A673 (cell line): ENCODE data around the gene SYNC. TPM values are rescaled to one million over a fixed set of nuclear protein-coding genes. Genes with fewer than 3 reads are reported as not detected.

Experiments used
- BruUV-seq: library from RNA; stranded (reverse); fragments of 400-500 nt; replicated peaks from 2 replicates; lab custom pipeline; 2021; lab: Mats Ljungman, UMichigan
- CTCF ChIA-PET: fragments of 300-600 bp; sonication (Branson Sonifier 250); formaldehyde crosslinking; loops from one replicate; lab custom pipeline; 2022; ENCODE audit warnings: antibody characterized with exemption; lab: Charles Lee
- POLR2A ChIA-PET: fragments of 300-600 bp; sonication (Branson Sonifier 250); formaldehyde crosslinking; loops from one replicate; lab custom pipeline; 2022; ENCODE audit warnings: antibody characterized with exemption; ENCODE audit not compliant: low non-redundant PET; lab: Charles Lee
- DNase-seq: peaks from one replicate; pipeline ENCODE4 v3.0.0-alpha.2; 2015; ENCODE audit warnings: low spot score
- H3K27ac ChIP-seq: fragments of 200-600 bp; sonication (generic); 2 replicates; pipeline ENCODE4 v1.5.1; 2016; ENCODE audit warnings: mixed run types, low read depth, mild to moderate bottlenecking, mixed read lengths, antibody characterized with exemption, low read length; ENCODE audit not compliant: poor library complexity, severe bottlenecking
- H3K27me3 ChIP-seq: fragments of 200-600 bp; sonication (generic); replicated peaks from 2 replicates; pipeline ENCODE4 v1.6.1; 2017; ENCODE audit warnings: mixed run types, low read depth, mild to moderate bottlenecking, mixed read lengths, antibody characterized with exemption, low read length; ENCODE audit not compliant: insufficient read depth, poor library complexity
- H3K36me3 ChIP-seq: fragments of 200-600 bp; sonication (generic); 2 replicates; pipeline ENCODE4 v1.6.1; 2016; ENCODE audit warnings: mixed run types, mild to moderate bottlenecking, mixed read lengths, antibody characterized with exemption, low read length; ENCODE audit not compliant: insufficient read depth, poor library complexity, severe bottlenecking
- H3K4me1 ChIP-seq: fragments of 200-600 bp; sonication (generic); 2 replicates; pipeline ENCODE4 v1.6.1; 2017; ENCODE audit warnings: mixed run types, mild to moderate bottlenecking, mixed read lengths, antibody characterized with exemption, low read length; ENCODE audit not compliant: insufficient read depth, poor library complexity, severe bottlenecking
- H3K4me3 ChIP-seq: fragments of 200-600 bp; sonication (generic); 2 replicates; pipeline ENCODE4 v1.5.1; 2016; ENCODE audit warnings: low read depth, mixed run types, mild to moderate bottlenecking, mixed read lengths, low read length; ENCODE audit not compliant: poor library complexity, severe bottlenecking
- H3K9me3 ChIP-seq: fragments of 200-600 bp; sonication (generic); 2 replicates; pipeline ENCODE4 v1.6.1; 2016; ENCODE audit warnings: mixed run types, low read depth, mild to moderate bottlenecking, mixed read lengths, antibody characterized with exemption, low read length; ENCODE audit not compliant: poor library complexity, severe bottlenecking
- CTCF ChIP-seq: fragments of 300-800, 200-600 bp; sonication (generic); conservative IDR thresholded peaks from 2 replicates; pipeline ENCODE4 v1.5.1; 2017; ENCODE audit warnings: low read depth, mild to moderate bottlenecking, antibody characterized with exemption, low read length, moderate library complexity, mixed read lengths
- EZH2 ChIP-seq: fragments of 200-600 bp; sonication (generic); IDR thresholded peaks from 2 replicates; pipeline ENCODE4 v1.6.1; 2017; ENCODE audit warnings: borderline replicate concordance, low read depth, mild to moderate bottlenecking, mixed read lengths, antibody characterized with exemption, low read length; ENCODE audit not compliant: poor library complexity, severe bottlenecking
- intact Hi-C: fragments of 100-400 bp; cut with micrococcal nuclease; formaldehyde crosslinking; loops from one replicate; pipeline ENCODE4 v1.10.0; 2022; ENCODE audit not compliant: unreplicated experiment
- total RNA-seq: library from RNA; stranded (reverse); gene quantifications from 2 replicates; pipeline ENCODE4 v1.2.3, GENCODE V29; 2021

Gene SYNC
- total RNA-seq, 1 experiment from 2014 or later: 0.71 TPM

- no peaks in the 10 kb centered on the region for H3K36me3 ChIP-seq
- ChIA-PET POLR2A (no interaction called here), CTCF (interaction anchor here (0.6 kb wide), 1 partner anchor 39 kb away, joined by 3 read pairs; no protein-coding TSS in a partner anchor)
- H3K27me3 ChIP-seq: no peaks in the 10 kb centered on the region
- no peak overlapping the region for H3K4me3 ChIP-seq
- intact Hi-C loops: no loop called here
- H3K4me1 ChIP-seq: no peaks in the 10 kb centered on the region
- H3K27ac ChIP-seq: no peak overlapping the region
- BruUV-seq: no TSS peak
- no peaks in the 10 kb centered on the region for H3K9me3 ChIP-seq
- DNase-seq: no peak
- no peak for TF ChIP-seq EZH2
- no peak for TF ChIP-seq CTCF
Measured at GRCh38 chr1:32748926-32749325, 46.4 kb upstream of the SYNC start.

- POLR2A ChIA-PET: no interaction called here
- H3K4me1 ChIP-seq: no peaks in the 10 kb centered on the region
- no peak overlapping the region for H3K27ac ChIP-seq
- CTCF ChIA-PET: no interaction called here
- H3K36me3 ChIP-seq: no peaks in the 10 kb centered on the region
- no peaks in the 10 kb centered on the region for H3K9me3 ChIP-seq
- TF ChIP-seq EZH2 (no peak), CTCF (no peak)
- DNase-seq: no peak
- BruUV-seq: no TSS peak
- intact Hi-C loops: no loop called here
- no peaks in the 10 kb centered on the region for H3K27me3 ChIP-seq
- H3K4me3 ChIP-seq: no peak overlapping the region
Measured at GRCh38 chr1:32748348-32748747, 45.8 kb upstream of the SYNC start.

- Histone ChIP-seq H3K27ac (no peak overlapping the region), H3K27me3 (no peaks in the 10 kb centered on the region), H3K9me3 (no peaks in the 10 kb centered on the region), H3K4me1 (no peaks in the 10 kb centered on the region), H3K4me3 (no peak overlapping the region), H3K36me3 (no peaks in the 10 kb centered on the region)
- ChIA-PET CTCF (no interaction called here), POLR2A (no interaction called here)
- no peak for DNase-seq
- BruUV-seq: no TSS peak
- intact Hi-C loops: no loop called here
- TF ChIP-seq CTCF (no peak), EZH2 (no peak)
Measured at GRCh38 chr1:32746130-32746529, 43.6 kb upstream of the SYNC start.
